Stimulated activated CD4-positive, alpha-beta T cell treated with anti-CD3 and anti-CD28 coated beads, Interleukin-15, amount 100 ng/mL, for 1 hour (primary cell): ENCODE results near the gene ARHGAP22.

Experiments used
- DNase-seq, 2 donors: peaks; one replicate each; pipeline ENCODE4 v3.0.0-alpha.2; 2020; ENCODE audit warnings: low read depth in 1 of 2, low spot score in 1 of 2

The ARHGAP22 gene

GRCh38 chr10:48554246-48554645, 50.6 kb downstream of the ARHGAP22 start:
- no peak for DNase-seq

DNA sequence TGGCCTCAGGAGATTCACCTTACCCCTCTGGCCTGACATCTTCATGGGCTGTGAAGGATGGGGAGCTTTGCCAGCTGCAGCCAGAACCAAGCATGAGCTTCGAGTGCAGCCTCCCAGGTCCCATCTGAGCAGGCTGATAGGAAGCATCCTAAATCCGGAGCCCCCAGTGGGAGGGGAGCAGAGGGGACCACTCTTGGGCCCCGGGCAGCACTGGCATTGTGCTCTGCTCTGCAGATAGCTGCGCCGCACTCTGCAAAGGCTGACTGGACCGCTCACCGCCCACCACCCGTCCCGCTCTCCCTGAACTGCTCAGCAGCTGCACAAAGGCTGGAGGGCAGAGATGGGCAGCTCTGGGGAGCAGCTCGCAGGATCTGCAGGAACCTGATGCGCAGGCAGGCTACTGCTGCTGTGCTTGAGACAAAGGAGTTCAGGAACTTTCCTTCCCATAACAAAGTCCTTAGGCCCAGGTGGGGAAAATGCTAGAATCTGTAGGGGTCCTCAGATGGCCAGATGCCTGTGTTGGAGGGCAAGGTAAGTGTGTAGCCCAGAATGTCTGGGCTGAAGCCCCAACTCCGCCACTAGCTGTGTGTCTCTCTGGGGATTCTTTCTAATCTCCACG, 51.8 kb downstream of the ARHGAP22 start:
- DNase-seq: no peak

DNA sequence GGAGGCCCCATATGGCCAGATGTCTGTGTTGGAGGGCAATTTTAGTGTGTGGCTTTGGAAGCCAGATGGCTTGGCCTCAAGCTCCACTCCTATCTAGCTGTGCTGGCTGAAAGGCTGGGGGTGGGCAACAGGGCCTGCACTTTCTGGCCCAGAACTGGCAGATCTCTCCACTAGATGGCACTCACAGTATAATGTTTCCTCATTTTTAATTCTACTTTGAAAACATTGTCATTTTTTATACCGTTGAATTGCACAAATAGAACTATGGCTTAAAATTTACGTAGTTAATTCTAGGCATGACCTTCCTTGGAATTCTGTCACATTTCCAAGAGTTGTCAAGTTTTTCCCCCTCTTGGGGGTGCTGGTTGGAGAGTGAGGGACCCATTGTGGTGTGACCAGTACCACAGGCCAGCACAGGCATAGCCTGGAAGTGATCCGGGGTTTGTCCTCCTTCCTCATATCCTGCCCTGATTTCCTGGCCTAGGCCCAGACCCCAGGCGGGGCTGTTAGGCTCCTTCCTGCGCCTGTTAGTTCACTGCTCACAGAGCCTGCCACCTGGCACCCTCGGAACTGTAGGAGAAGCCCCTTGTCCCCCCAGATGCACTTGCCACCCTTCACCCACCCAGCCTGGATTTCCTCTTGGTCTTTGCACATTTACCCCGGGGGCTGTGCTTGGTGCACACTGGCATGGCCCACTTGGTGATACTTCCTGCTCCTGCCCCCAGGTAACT, 52.8 kb downstream of the ARHGAP22 start:
- no peak for DNase-seq

GRCh38 chr10:48550977-48551376, 53.9 kb downstream of the ARHGAP22 start:
- no peak for DNase-seq

DNA sequence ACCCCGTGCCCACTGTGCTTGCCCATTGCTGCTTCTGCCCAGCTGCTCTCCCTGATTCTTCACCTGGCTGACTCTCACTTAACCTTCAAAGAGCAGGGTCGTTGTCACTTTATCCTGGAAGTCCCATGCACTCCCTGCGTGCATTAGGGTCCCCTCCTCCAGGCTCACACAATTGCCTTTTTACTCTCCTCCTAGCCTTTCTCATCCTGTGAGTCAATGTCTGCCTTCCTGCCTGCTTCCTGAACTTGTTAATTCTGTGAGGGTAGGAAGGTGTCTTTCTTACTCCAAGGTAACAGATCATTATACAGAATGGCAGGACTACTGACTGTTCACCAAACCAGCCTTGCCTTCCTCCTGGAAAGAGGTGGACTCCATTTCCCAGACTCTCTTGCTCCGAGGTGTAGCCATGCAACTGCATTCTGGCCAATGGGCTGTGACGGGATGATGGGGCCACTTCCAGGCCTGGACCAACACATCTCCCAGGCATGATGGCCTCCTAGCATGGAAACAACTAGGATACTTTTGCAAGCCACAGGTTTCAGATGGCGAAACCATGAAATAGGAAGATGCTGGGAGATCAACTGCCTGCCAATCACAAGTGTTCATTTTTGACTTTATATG, 54.7 kb downstream of the ARHGAP22 start:
- DNase-seq: no peak

DNA sequence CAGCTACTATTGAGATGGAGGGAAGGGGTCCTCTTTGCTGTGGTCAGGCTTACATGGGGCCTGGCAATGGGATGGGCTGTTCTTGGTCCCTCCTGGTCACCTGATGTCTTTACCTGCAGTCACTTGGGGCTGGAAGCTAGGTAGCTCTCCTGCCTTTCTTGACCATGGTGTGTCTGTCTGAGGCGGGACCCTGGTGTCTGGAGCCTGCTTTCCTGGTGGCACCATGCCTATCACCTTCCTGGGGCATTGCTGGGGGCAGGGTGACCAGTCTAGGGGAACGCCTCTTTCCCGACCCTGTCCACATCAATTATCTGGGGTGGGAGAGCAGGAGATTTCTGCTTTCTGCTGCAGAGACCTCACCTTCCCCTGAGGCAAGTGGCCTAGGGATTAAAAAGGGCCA, 55.6 kb downstream of the ARHGAP22 start:
- DNase-seq: no peak

- DNase-seq: no peak
Measured at GRCh38 chr10:48548531-48549135, 56.2 kb downstream of the ARHGAP22 start.

DNA sequence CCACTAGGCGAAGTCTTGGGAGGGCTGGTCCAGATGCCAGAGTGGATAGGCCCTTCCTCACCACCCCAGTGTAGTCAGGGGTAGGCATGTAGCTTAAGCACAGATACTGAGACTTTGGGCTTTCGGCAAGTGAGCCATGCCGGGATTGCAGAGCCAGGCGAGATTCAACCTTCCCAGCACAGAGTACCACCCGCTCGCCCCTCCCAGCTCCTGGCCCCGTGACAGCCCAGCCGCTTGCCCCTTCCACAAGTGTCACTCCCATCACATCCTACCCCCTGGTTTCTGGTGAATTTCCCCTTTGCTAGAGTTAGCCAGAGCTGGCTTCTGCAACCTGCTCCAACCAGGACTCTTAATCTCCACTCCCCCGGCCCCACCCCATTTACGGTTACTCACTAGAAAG, 56.9 kb downstream of the ARHGAP22 start:
- no peak for DNase-seq

DNA sequence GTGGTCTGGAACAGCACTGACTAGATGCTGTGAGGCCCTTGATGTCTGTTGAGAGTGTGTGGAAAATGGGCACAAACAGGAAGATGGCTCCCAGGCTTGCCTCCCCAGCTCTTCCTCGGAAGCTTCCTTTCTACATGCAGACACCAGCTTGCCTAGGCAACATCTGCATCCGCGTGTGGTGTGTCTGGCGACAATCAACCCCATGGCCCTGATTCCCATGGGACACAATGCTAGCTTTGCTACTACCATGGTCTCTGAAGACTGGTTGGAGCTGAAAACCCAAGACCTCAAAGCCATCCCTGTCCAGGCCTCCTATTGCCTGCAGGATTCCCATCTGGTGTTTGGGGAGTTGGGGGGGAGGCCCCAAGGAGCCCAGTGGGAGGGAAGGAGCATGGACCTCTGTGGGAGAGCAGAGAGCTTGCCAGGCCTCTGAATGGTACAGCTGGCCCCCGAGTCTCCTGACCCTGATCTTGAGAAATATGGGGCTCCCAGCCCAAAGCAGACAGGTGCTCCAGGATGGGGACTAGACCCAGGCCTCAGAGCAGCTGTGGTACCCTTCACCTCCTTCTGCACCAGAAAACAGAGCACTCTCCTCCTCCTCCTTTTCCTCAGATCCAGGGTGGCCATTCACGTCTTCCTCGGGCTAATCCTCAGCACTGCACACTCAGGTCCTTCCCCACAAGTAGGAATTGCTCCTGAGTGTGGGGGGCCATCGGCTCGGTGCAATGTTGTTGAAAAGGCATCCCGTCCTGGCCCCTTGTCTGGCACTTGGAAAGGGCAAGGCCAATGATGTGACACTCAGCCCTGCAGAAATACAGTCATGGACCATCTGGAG, 57.6 kb downstream of the ARHGAP22 start:
- DNase-seq: no peak

DNA sequence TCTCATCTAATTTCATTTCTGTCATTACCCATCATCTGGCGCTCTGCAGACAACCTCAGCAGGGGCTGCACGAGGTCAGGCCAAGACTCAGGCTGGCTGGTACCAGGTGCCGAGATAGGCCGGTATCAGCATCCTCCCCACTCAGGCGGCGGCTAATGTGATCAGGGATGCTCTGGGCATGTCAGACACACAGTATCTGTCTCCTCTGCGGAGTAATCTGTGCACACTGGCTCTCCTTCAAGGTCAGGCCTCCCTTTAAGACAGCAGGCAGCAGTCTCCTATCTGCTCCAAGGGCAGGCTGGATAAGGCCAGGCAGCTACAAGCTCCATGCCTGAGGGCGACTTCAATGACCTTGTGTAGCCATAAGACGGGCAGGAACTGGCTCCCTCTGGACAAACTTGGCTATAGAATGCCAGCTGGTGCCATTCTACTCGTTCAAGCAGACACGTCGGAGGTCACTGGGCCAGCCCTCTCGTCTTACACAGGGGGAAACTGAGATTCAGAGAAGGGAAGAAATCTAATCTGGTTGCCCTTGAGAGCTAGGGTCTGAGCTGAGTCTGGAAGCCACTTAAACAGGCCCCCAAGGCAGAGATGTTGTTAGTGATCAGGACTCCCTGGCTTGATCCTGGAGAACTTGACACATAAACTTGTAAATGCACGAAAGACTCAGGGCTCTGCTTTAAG, 59.3 kb downstream of the ARHGAP22 start:
- DNase-seq: no peak

- no peak for DNase-seq
Measured at GRCh38 chr10:48543182-48543844, 61.6 kb downstream of the ARHGAP22 start.

GRCh38 chr10:48542471-48543181, 62.2 kb downstream of the ARHGAP22 start:
- DNase-seq: no peak

DNA sequence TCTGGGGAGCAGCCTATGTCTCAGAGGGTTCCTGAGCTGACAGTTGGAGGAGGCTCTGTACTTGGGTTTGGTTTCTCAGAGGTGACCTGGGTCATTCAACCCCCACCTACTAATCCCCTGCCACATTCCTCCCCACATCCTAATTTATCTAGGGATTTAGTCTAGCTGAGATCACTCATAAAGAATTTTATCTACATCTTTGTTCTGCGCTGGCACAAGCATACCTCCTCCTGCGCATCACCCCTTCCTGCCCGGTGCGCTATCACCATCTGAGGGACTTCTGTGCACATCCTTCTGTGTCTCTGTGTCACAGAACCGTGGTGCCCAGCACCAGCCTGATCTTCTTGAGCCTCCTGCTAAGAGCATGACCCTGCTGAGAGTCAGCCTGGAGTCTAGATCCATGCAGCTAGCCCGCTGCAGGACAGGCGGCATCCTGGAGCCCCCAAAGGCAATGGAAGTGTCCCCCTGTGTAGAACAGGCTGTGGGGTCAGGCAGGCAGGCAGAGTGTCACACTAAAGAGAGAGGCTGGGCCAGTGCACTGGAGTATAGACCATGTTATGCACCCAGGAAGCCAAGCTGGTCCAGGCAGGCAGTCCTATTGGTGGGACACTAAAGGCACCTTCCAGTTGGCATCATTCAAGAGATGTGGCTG, 63.6 kb downstream of the ARHGAP22 start:
- no peak for DNase-seq

- no peak for DNase-seq
Measured at GRCh38 chr10:48538611-48539010, 66.3 kb downstream of the ARHGAP22 start.

DNA sequence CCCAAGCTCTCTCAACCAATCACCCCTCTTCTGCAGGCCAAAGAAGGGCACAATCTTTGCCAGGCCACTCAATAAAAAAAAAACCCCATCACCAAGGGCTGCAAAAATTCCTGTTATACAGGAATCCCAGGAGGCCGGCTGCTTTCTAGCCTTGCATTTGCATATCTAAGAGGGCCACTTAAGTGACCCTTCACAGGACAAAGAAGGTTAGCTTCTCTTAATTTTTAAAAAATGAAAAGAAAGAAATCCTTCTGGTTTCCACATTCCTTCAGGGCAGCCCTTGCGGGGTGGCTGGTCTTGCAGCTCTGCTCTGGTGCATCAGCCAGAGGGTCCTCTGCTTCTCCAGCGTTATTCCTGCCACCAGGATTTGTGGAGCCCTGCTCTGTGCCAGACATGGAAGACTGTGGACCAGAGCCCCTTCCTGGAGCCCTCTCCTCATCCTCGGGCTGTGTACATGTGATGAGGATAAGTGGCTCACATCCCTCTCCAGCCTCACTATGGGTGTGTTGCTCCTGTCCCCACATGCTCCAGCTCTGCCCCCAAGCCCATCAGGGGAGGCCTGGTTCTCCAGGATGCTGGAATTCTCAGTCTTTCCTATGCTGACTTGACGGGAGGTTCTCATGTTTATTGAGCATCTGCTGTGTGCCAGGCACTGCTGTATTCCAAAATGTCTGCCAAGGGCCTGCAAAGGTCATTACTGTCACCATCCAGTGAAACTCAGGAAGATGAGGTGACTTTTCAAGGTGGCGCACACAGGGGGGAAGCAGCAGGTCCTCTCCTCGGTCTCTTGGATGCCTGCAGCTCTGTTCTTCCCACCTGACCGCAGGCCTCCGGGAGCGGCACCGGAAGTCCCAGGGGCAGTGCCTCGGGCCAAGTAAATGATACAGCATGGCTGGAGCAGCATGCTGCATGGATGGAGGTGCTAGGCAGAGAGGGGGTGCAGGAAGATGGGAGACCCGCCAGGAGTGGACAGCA, 67.7 kb downstream of the ARHGAP22 start:
- DNase-seq: no peak

DNA sequence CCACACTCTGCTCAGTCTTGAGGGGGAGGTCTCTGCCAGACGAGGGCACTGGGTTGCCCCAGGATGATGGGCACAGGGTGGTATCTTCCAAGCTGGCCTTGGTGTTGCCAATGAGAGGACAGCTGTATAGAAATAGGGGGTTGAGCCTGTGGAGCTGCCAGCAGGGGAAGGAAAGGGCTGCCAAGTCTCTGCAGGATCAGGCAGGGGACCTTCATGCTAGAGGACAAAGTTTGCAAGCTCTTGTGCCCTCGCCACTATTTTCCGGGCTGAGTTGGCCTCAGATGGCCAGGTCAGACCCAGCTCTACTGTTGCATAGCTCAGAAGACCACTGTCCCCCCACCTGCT, 68.7 kb downstream of the ARHGAP22 start:
- DNase-seq: no peak

DNA sequence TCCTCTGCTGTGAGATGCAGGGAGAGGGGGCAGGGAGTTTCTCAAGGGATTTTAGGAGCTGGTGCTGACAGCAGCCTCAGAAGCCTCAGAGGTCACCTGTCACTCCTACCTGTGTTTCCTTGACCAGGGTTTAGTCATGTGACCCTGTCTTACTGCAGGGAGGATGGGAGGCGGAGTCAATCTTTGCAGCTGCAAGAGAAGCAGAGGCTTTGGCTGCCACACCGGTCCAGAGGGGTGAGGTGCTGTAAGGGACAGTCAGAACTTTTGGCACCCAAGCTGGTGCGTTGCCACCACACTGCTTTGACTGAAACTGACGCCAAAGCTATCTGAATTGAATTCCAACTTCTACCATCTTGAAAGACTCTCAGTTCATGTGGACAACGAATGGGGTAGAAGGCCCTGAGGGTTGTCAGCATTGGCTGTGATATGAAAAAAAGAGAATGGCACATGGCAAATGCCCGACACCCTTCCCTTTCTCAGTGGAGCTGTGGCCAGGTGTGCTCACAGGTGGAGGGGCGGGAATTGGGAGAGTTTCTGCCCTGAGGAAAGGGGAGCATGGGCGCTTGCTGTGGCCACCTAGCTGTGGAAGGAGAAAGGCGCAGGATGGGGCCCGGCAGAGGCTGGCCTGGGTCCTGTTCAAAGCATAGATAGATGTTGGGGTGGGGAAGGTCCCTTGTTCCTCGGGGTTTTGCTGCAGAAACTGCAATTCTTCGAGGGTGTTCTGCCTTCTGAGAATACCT, 69.3 kb downstream of the ARHGAP22 start:
- no peak for DNase-seq
